Testis (tissue), 3 donors: ENCODE results near the gene NCKAP5. TPM values are rescaled to one million over a fixed set of nuclear protein-coding genes. Genes with fewer than 3 reads are reported as not detected.

Experiments used
- DNase-seq: peaks from one replicate; pipeline ENCODE4 v3.0.0-alpha.2; 2019
- H3K27ac ChIP-seq, 2 donors: fragments of 200-600 bp; sonication (generic); one replicate each; pipeline ENCODE4 v1.5.1; 2019
- H3K27me3 ChIP-seq: fragments of 200-600 bp; sonication (generic); one replicate; pipeline ENCODE4 v1.5.1; 2019
- H3K36me3 ChIP-seq: fragments of 200-600 bp; sonication (generic); one replicate; pipeline ENCODE4 v1.5.1; 2017; ENCODE audit warnings: low read depth; ENCODE audit errors: missing control alignments
- H3K4me1 ChIP-seq: fragments of 200-600 bp; sonication (generic); one replicate; pipeline ENCODE4 v1.5.1; 2019
- H3K4me3 ChIP-seq, 2 donors: fragments of 200-600 bp; sonication (generic); one replicate each; pipeline ENCODE4 v1.5.1; 2017 to 2019
- H3K9me3 ChIP-seq: fragments of 200-600 bp; sonication (generic); one replicate; pipeline ENCODE4 v1.5.1; 2017
- CTCF ChIP-seq, 3 experiments: fragments of 450-650 bp in 2 of 3; fragments of 200-600 bp in 1 of 3; sonication (generic) in 1 of 3; IDR thresholded peaks; one replicate each; pipeline ENCODE4 v1.5.1; 2016 to 2019; ENCODE audit warnings: antibody characterized with exemption in 3 of 3, mild to moderate bottlenecking in 2 of 3, moderate library complexity in 1 of 3
- POLR2A ChIP-seq: fragments of 450-650 bp; IDR thresholded peaks from one replicate; pipeline ENCODE4 v1.6.1; 2017; ENCODE audit warnings: antibody characterized with exemption, mild to moderate bottlenecking, moderate library complexity
- WGBS, 2 donors: methylation state at CpG; one replicate each; pipeline ENCODE4 v1.1.5; 2018; 5-methylcytosine and 5-hydroxymethylcytosine counted together
- intact Hi-C: fragments of 100-400 bp; cut with DNase I; formaldehyde crosslinking; loops from one replicate; pipeline ENCODE4 v1.15.1; 2023; ENCODE audit warnings: low total_unique reads
- polyA plus RNA-seq: library from polyadenylated mRNA; stranded (reverse); fragments of 350-450 nt; fragmentation: Illumina TruSeq; extraction: RNeasy Lipid Tissue Mini Kit (QIAGEN cat#74804); gene quantifications from one replicate; pipeline ENCODE4 v1.2.3, GENCODE V29; 2014; ENCODE audit warnings: low read depth, low replicate concordance; ENCODE audit not compliant: insufficient read depth
- total RNA-seq, 2 donors: library from RNA; depleted of rRNA; stranded (reverse); fragments of >200 nt; gene quantifications; one replicate each; pipeline ENCODE4 v1.2.3, GENCODE V29; 2016

NCKAP5 gene
- total and polyA plus RNA-seq, 3 donors from 2014 or later, result 3.0 to 7.6 (median 6.3) TPM

- 75 to 89% methylated on average over 2 of the region's 2 CpGs for WGBS, 2 donors
- no peak for DNase-seq
- Histone ChIP-seq H3K4me3 (no peak overlapping the region), H3K4me1 (peaks cover 9% of the 10 kb centered on the region), H3K36me3 (no peaks in the 10 kb centered on the region), H3K27ac (no peak overlapping the region), H3K27me3 (no peaks in the 10 kb centered on the region), H3K9me3 (no peaks in the 10 kb centered on the region)
- intact Hi-C loops, result no loop called here
- TF ChIP-seq CTCF (IDR thresholded peaks at IDR 0.05), result no peak
- no peak for TF ChIP-seq POLR2A
Observed at GRCh38 chr2:132664096-132664495, 904.2 kb downstream of the NCKAP5 start.

GRCh38 chr2:132662732-132663131, 905.5 kb downstream of the NCKAP5 start:
- H3K9me3 ChIP-seq, result no peaks in the 10 kb centered on the region
- H3K27ac ChIP-seq, result no peak overlapping the region
- TF ChIP-seq POLR2A, result no peak
- no peak for TF ChIP-seq CTCF (IDR thresholded peaks at IDR 0.05)
- intact Hi-C loops, result no loop called here
- H3K27me3 ChIP-seq, result no peaks in the 10 kb centered on the region
- H3K36me3 ChIP-seq, result no peaks in the 10 kb centered on the region
- no peak for DNase-seq
- no peaks in the 10 kb centered on the region for H3K4me1 ChIP-seq
- WGBS, 2 donors, result 60 to 65% methylated on average over 3 of the region's 3 CpGs
- no peak overlapping the region for H3K4me3 ChIP-seq

GRCh38 chr2:132659331-132659730, 908.9 kb downstream of the NCKAP5 start:
- H3K27ac ChIP-seq, result no peak overlapping the region
- intact Hi-C loops, result no loop called here
- WGBS, 2 donors, result 90 to 94% methylated on average over 3 of the region's 3 CpGs

GRCh38 chr2:132656266-132656975, 911.8 kb downstream of the NCKAP5 start:
- 45 to 54% methylated on average over 7 of the region's 7 CpGs for WGBS, 2 donors
- no peak for TF ChIP-seq CTCF (IDR thresholded peaks at IDR 0.05)
- TF ChIP-seq POLR2A, result no peak
- H3K4me1 ChIP-seq, result no peaks in the 10 kb centered on the region

More at GRCh38 chr2:132659331-132659730, 908.9 kb downstream of the NCKAP5 start:
- no peaks in the 10 kb centered on the region for H3K4me1 ChIP-seq
- no peaks in the 10 kb centered on the region for H3K27me3 ChIP-seq
- no peaks in the 10 kb centered on the region for H3K36me3 ChIP-seq
- TF ChIP-seq CTCF (IDR thresholded peaks at IDR 0.05) (no peak), POLR2A (no peak)
- no peak overlapping the region for H3K4me3 ChIP-seq
- no peaks in the 10 kb centered on the region for H3K9me3 ChIP-seq
- DNase-seq, result no peak

GRCh38 chr2:132654968-132655367, 913.3 kb downstream of the NCKAP5 start:
- Histone ChIP-seq H3K4me1 (no peaks in the 10 kb centered on the region), H3K9me3 (no peaks in the 10 kb centered on the region), H3K27me3 (no peaks in the 10 kb centered on the region), H3K4me3 (no peak overlapping the region), H3K36me3 (no peaks in the 10 kb centered on the region), H3K27ac (no peak overlapping the region)
- TF ChIP-seq CTCF (IDR thresholded peaks at IDR 0.05), result no peak
- no peak for TF ChIP-seq POLR2A
- no peak for DNase-seq
- 94 to 95% methylated on average over 7 of the region's 7 CpGs for WGBS, 2 donors
- intact Hi-C loops, result no loop called here

More at GRCh38 chr2:132656266-132656975, 911.8 kb downstream of the NCKAP5 start:
- H3K27me3 ChIP-seq, result no peaks in the 10 kb centered on the region
- intact Hi-C loops, result no loop called here
- no peak for DNase-seq
- H3K4me3 ChIP-seq, result no peak overlapping the region
- no peaks in the 10 kb centered on the region for H3K9me3 ChIP-seq
- H3K27ac ChIP-seq, result no peak overlapping the region
- H3K36me3 ChIP-seq, result no peaks in the 10 kb centered on the region
